ENCODE measurements around the gene MRM1.

Gene MRM1

GRCh38 chr17:36616061-36617029, 15.0 kb downstream of the MRM1 start:
- Histone ChIP-seq H3K4me3 (no peak overlapping the region), H3K4me2 (peak overlapping the region in 10 of 11 experiments; percentile 3 to 66 (median 40); a peak in 16 of 22 replicates), H3K4me1 (peaks cover 7 to 13% (median 9%) of the 10 kb centered on the region in 10 experiments; a peak in 17 of 20 replicates), H3K36me3 (peaks cover 0 to 11% (median under 1%) of the 10 kb centered on the region in 11 experiments; a peak in 5 of 22 replicates), H4K20me1 (peaks cover 0 to 70% (median 42%) of the 10 kb centered on the region in 11 experiments; a peak in 16 of 22 replicates), H3K27me3 (no peaks in the 10 kb centered on the region), H3K9me3 (replicated peaks in 1 of 11) (no peaks in the 10 kb centered on the region), H3K27ac (no peak overlapping the region), H3K9ac (no peak overlapping the region)
- TF ChIP-seq Cebpa-rat (IDR thresholded peaks at IDR 0.05): no peak

DNA sequence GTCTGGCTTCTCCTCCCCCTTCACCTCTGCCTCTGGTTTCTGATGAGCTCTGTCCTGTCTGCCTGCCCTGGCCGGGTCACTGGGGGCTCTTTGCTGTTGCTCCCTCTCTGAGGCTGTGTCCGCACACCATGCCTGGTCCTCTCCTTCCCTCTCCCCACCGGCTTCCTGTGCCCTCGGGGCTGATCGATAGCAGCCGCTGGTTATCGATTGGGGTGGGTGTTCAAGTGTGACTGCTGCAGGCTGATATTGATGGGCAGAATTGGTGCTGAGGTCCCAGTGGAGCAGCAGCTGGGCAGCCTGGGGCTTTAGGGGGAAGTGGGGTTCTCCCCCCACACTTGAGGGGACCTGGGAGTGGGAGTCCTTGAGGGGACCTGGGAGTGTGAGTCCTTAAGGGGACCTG, 16.4 kb downstream of the MRM1 start:
- Histone ChIP-seq H3K4me1 (peaks cover 7 to 13% (median 9%) of the 10 kb centered on the region in 10 experiments; a peak in 17 of 20 replicates), H3K27ac (no peak overlapping the region), H3K4me3 (no peak overlapping the region), H3K36me3 (no peaks in the 10 kb centered on the region), H3K9ac (no peak overlapping the region), H3K9me3 (replicated peaks in 1 of 11) (no peaks in the 10 kb centered on the region), H4K20me1 (peaks cover 0 to 65% (median 31%) of the 10 kb centered on the region in 11 experiments; a peak in 14 of 22 replicates), H3K27me3 (no peaks in the 10 kb centered on the region), H3K4me2 (no peak overlapping the region)
- no peak for TF ChIP-seq Cebpa-rat (IDR thresholded peaks at IDR 0.05)

GRCh38 chr17:36623281-36623680, 21.9 kb downstream of the MRM1 start:
- no peak overlapping the region for H3K4me2 ChIP-seq
- H3K4me3 ChIP-seq: no peak overlapping the region
- peaks cover 0 to 10% (median 6%) of the 10 kb centered on the region in 10 experiments; a peak in 8 of 20 replicates for H3K4me1 ChIP-seq
- H3K36me3 ChIP-seq: no peaks in the 10 kb centered on the region
- no peaks in the 10 kb centered on the region for H3K9me3 ChIP-seq (replicated peaks in 1 of 11)
- peaks cover 0 to 59% (median 18%) of the 10 kb centered on the region in 11 experiments; a peak in 13 of 22 replicates for H4K20me1 ChIP-seq
- TF ChIP-seq Cebpa-rat (IDR thresholded peaks at IDR 0.05): no peak
- H3K27me3 ChIP-seq: no peaks in the 10 kb centered on the region
- no peak overlapping the region for H3K9ac ChIP-seq
- no peak overlapping the region for H3K27ac ChIP-seq

DNA sequence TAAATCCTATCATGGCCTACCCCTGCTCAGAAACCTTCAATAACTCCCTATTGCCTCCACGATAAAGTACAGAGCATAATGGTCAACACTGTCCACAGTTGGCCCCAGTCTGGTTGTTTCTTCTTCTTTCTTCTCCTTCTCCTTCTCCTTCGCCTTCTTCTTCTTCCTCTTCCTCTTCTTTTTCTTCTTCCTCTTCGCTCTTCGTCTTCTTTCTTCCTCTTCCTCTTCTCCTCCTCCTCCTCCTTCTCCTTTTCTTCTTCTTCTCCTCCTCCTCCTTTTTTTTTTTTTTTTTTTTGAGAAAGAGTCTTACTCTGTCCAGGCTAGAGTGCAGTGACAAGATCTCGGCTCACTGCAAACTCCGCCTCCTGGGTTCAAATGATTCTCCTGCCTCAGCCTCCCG, 23.8 kb downstream of the MRM1 start:
- Histone ChIP-seq H3K9ac (no peak overlapping the region), H3K4me1 (peaks cover 0 to 10% (median 6%) of the 10 kb centered on the region in 10 experiments; a peak in 8 of 20 replicates), H3K4me2 (peak overlapping the region in 2 of 11 experiments; percentile 3 to 11; a peak in 2 of 22 replicates), H3K9me3 (replicated peaks in 1 of 11) (no peaks in the 10 kb centered on the region), H3K27me3 (no peaks in the 10 kb centered on the region), H3K4me3 (no peak overlapping the region), H4K20me1 (peaks cover 0 to 46% (median 18%) of the 10 kb centered on the region in 11 experiments; a peak in 14 of 22 replicates), H3K27ac (no peak overlapping the region), H3K36me3 (no peaks in the 10 kb centered on the region)
- no peak for TF ChIP-seq Cebpa-rat (IDR thresholded peaks at IDR 0.05)

DNA sequence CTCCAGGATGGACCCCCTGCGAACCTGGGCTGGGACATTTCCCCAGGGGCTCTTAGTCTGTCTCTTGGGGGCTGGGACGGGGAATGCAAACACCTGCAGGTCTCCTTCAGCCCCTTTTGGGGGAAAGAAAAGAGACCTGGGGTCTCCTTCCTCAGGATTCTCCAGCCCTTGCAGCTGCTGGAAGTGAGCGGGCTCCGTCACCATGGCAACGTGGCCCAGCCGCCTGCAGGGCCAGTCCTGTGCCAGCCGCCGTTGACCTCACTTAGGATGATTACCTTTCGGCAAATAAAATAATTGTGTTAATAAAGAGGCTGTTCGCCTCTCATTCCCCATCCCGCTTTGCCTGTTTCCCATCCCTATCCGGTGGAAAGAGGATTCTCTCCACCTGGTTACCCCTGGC, 25.7 kb downstream of the MRM1 start:
- Histone ChIP-seq H3K27ac (no peak overlapping the region), H3K4me1 (peaks cover 0 to 10% (median 6%) of the 10 kb centered on the region in 10 experiments; a peak in 8 of 20 replicates), H3K9ac (no peak overlapping the region), H3K27me3 (no peaks in the 10 kb centered on the region), H3K9me3 (replicated peaks in 1 of 11) (no peaks in the 10 kb centered on the region), H3K4me2 (no peak overlapping the region), H4K20me1 (peaks cover 0 to 39% (median 13%) of the 10 kb centered on the region in 11 experiments; a peak in 13 of 22 replicates), H3K4me3 (no peak overlapping the region), H3K36me3 (no peaks in the 10 kb centered on the region)
- no peak for TF ChIP-seq Cebpa-rat (IDR thresholded peaks at IDR 0.05)

DNA sequence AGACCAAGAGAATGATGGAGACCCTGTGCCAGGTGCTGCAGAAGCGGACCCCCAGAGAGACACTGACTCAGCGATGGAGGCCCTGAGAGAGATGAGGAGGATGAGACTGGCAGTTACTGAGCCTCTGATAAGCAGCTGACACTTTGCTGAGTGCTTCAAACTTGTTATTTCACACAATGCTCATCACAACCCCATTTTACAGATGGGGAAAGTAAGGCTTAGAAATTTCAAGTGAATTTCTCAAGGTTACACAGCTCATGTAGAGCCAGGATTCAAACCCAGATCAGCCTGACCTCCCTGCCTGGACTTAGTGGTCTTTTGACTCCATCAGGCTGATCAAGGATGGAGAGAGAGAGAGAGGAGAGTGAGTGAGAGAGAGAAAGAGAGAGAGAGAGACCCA, 27.2 kb downstream of the MRM1 start:
- H3K9ac ChIP-seq: no peak overlapping the region
- H3K4me1 ChIP-seq: peaks cover 6 to 16% (median 13%) of the 10 kb centered on the region in 10 experiments; a peak in 19 of 20 replicates
- H3K4me2 ChIP-seq: no peak overlapping the region
- no peak overlapping the region for H3K27ac ChIP-seq
- H4K20me1 ChIP-seq: peaks cover 0 to 37% (median 10%) of the 10 kb centered on the region in 11 experiments; a peak in 12 of 22 replicates
- H3K9me3 ChIP-seq (replicated peaks in 1 of 11): no peaks in the 10 kb centered on the region
- no peaks in the 10 kb centered on the region for H3K27me3 ChIP-seq
- TF ChIP-seq Cebpa-rat (IDR thresholded peaks at IDR 0.05): no peak
- H3K36me3 ChIP-seq: no peaks in the 10 kb centered on the region
- H3K4me3 ChIP-seq: no peak overlapping the region

DNA sequence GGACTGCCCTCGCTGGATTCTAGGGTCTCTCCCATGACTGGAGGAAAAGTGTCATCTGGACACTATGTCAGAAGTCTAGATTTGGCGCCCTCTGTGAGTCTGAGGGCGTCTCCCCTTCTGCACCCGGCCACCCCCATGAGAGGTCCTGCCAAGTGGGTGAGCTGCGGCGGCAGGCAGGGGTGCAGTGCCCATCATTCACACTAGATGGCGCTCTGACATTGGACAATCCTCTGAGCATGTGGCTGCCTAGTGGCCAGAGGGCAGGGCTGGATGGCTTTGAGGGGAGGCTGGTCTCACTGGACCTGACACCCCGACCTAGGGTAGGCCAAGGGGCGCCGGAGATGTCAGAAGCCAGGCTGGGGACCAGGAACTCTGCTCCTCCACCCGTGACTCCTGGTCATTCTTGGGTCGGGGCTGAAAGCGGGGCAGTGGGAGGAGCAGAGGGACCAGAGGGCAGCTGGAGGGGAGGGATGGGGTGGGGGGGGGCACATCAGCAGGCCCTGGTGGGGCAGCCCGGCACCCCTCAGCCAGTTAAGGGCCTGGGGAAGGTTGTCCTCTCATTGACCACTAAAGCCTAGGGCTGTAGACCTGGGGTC, 28.0 kb downstream of the MRM1 start:
- peaks cover 9 to 24% (median 17%) of the 10 kb centered on the region in 10 experiments; a peak in 19 of 20 replicates for H3K4me1 ChIP-seq
- H3K27me3 ChIP-seq: no peaks in the 10 kb centered on the region
- peaks cover 0 to 37% (median 6%) of the 10 kb centered on the region in 11 experiments; a peak in 10 of 22 replicates for H4K20me1 ChIP-seq
- H3K27ac ChIP-seq: no peak overlapping the region
- no peak for TF ChIP-seq Cebpa-rat (IDR thresholded peaks at IDR 0.05)
- no peaks in the 10 kb centered on the region for H3K36me3 ChIP-seq
- H3K9me3 ChIP-seq (replicated peaks in 1 of 11): no peaks in the 10 kb centered on the region
- H3K4me3 ChIP-seq: no peak overlapping the region
- no peak overlapping the region for H3K4me2 ChIP-seq
- no peak overlapping the region for H3K9ac ChIP-seq

DNA sequence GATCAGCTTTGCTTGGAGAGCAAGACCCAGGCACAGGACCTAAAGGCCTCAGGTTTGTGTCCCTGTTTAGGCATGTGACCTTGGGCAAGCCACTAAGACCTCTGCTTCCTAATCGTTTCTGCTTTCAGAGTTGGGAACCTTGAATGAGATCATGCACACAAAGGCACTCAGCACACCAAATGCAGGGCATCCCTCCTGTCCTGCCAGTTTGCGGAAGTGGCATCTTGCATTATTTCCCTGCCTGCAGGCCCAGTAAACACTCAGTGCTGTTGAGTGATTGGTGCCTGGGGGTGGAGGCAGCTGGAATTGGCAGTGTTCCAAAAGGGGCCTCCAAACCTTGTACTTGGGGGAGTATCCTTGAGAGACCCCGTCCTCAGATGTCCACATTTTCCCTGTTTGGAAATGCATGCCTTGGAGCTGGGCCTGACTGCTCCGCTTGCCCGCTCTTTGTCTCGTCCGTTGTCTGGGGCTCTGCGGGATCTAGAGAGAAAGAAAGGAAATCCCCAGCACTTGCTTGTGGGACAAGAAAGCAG, 28.7 kb downstream of the MRM1 start:
- Histone ChIP-seq H3K4me3 (no peak overlapping the region), H3K4me1 (peaks cover 9 to 23% (median 16%) of the 10 kb centered on the region in 10 experiments; a peak in 19 of 20 replicates), H3K4me2 (no peak overlapping the region), H3K9ac (no peak overlapping the region), H3K36me3 (no peaks in the 10 kb centered on the region), H4K20me1 (peaks cover 0 to 37% (median 5%) of the 10 kb centered on the region in 11 experiments; a peak in 9 of 22 replicates), H3K27me3 (no peaks in the 10 kb centered on the region), H3K27ac (no peak overlapping the region), H3K9me3 (replicated peaks in 1 of 11) (no peaks in the 10 kb centered on the region)
- TF ChIP-seq Cebpa-rat (IDR thresholded peaks at IDR 0.05): no peak

- H3K4me3 ChIP-seq: no peak overlapping the region
- peaks cover 9 to 15% (median 13%) of the 10 kb centered on the region in 10 experiments; a peak in 18 of 20 replicates for H3K4me1 ChIP-seq
- H3K27ac ChIP-seq: no peak overlapping the region
- H3K36me3 ChIP-seq: no peaks in the 10 kb centered on the region
- no peak overlapping the region for H3K9ac ChIP-seq
- H4K20me1 ChIP-seq: peaks cover 0 to 34% (median 4%) of the 10 kb centered on the region in 11 experiments; a peak in 9 of 22 replicates
- H3K4me2 ChIP-seq: no peak overlapping the region
- TF ChIP-seq Cebpa-rat (IDR thresholded peaks at IDR 0.05): no peak
- no peaks in the 10 kb centered on the region for H3K27me3 ChIP-seq
- H3K9me3 ChIP-seq (replicated peaks in 1 of 11): no peaks in the 10 kb centered on the region
Measured at GRCh38 chr17:36631022-36631421, 29.6 kb downstream of the MRM1 start.
